Lower leg skin (tissue), 4 donors: ENCODE data around the gene ZBTB33. TPM values are rescaled to one million over a fixed set of nuclear protein-coding genes. Genes with fewer than 3 reads are reported as not detected.

Experiments used
- DNase-seq, 2 donors: peaks; one replicate each; pipeline ENCODE4 v3.0.0-alpha.2; 2019; ENCODE audit warnings: low spot score in 2 of 2
- H3K4me3 ChIP-seq: fragments of 200-600 bp; sonication (generic); 2 replicates; pipeline ENCODE4 v1.5.1; 2017; ENCODE audit warnings: mild to moderate bottlenecking, low read depth; ENCODE audit not compliant: poor library complexity, severe bottlenecking
- CTCF ChIP-seq, 3 donors: fragments of 450-650 bp; IDR thresholded peaks; one replicate each; pipeline ENCODE4 v1.5.1; 2016; ENCODE audit warnings: antibody characterized with exemption in 3 of 3, mild to moderate bottlenecking in 3 of 3, moderate library complexity in 2 of 3
- POLR2A ChIP-seq, 2 donors: fragments of 450-650 bp; IDR thresholded peaks; one replicate each; pipeline ENCODE4 v1.6.1; 2016 to 2017; ENCODE audit warnings: antibody characterized with exemption in 2 of 2, mild to moderate bottlenecking in 1 of 2, moderate library complexity in 1 of 2
- WGBS, 2 donors: methylation state at CpG; one replicate each; pipeline ENCODE4 v1.1.5; 2018; 5-methylcytosine and 5-hydroxymethylcytosine counted together
- intact Hi-C: fragments of 100-400 bp; cut with DNase I; formaldehyde crosslinking; loops from one replicate; pipeline ENCODE4 v1.15.0; 2023; ENCODE audit warnings: low total_unique reads
- total RNA-seq, 4 donors: library from RNA; depleted of rRNA; stranded (reverse); fragments of >200 nt; gene quantifications; one replicate each; pipeline ENCODE4 v1.1.0, GENCODE V29; 2016

Gene ZBTB33
- total RNA-seq, 4 donors from 2014 or later, result 21.6 to 26.8 (median 23.8) TPM

GRCh38 chrX:120236687-120237479 lies 13.7 kb upstream of the ZBTB33 start:
- 68 to 70% methylated on average over 3 of the region's 3 CpGs for WGBS, 2 donors
- DNase-seq, result no peak
- H3K4me3 ChIP-seq, result no peak overlapping the region
- no peak for TF ChIP-seq CTCF (IDR thresholded peaks at IDR 0.05)
- TF ChIP-seq POLR2A (IDR thresholded peaks at IDR 0.05), result no peak
- intact Hi-C loops, result no loop called here

- no peak for DNase-seq
- intact Hi-C loops, result no loop called here
- no peak overlapping the region for H3K4me3 ChIP-seq
- WGBS, 2 donors, result 86 to 93% methylated on average over 4 of the region's 4 CpGs
- TF ChIP-seq CTCF (IDR thresholded peaks at IDR 0.05) (no peak), POLR2A (IDR thresholded peaks at IDR 0.05) (no peak)
Observed at GRCh38 chrX:120238933-120239332, 11.7 kb upstream of the ZBTB33 start.

- TF ChIP-seq POLR2A (IDR thresholded peaks at IDR 0.05) (no peak), CTCF (IDR thresholded peaks at IDR 0.05) (no peak)
- 62 to 72% methylated on average over 5 of the region's 5 CpGs for WGBS, 2 donors
- intact Hi-C loops, result no loop called here
- no peak overlapping the region for H3K4me3 ChIP-seq
- DNase-seq, result no peak
Observed at GRCh38 chrX:120242813-120243212, 7.8 kb upstream of the ZBTB33 start.

GRCh38 chrX:120244395-120244734 lies 6.2 kb upstream of the ZBTB33 start:
- intact Hi-C loops, result no loop called here
- no peak for DNase-seq
- peak overlapping the region; percentile 52 for H3K4me3 ChIP-seq
- TF ChIP-seq CTCF (IDR thresholded peaks at IDR 0.05) (no peak), POLR2A (IDR thresholded peaks at IDR 0.05) (no peak)
- 0 to 28% methylated on average over 16 of the region's 16 CpGs for WGBS, 2 donors

GRCh38 chrX:120244735-120245498 lies 5.7 kb upstream of the ZBTB33 start:
- intact Hi-C loops, result no loop called here
- 1 to 56% methylated on average over 31 to 39 of the region's 43 CpGs for WGBS, 2 donors
- no peak for TF ChIP-seq CTCF (IDR thresholded peaks at IDR 0.05)
- no peak for TF ChIP-seq POLR2A (IDR thresholded peaks at IDR 0.05)
- peak overlapping the region; percentile 52 for H3K4me3 ChIP-seq
- peak; percentile 71 to 94 for DNase-seq
